CD4-positive, alpha-beta T cell treated with Interleukin-21 for 1 hour (primary cell): ENCODE data around the gene NWD2.
"Not testable (repeated sequence)": the region's sequence is repeated elsewhere in the genome, so short reads cannot be mapped to it uniquely, and the experiment has no call there.

Experiments
- DNase-seq: peaks from one replicate; pipeline ENCODE4 v3.0.0-alpha.2; 2020

Gene NWD2

GRCh38 chr4:37470245-37470644 is 225.7 kb downstream of the NWD2 start:
- DNase-seq: no peak

DNA sequence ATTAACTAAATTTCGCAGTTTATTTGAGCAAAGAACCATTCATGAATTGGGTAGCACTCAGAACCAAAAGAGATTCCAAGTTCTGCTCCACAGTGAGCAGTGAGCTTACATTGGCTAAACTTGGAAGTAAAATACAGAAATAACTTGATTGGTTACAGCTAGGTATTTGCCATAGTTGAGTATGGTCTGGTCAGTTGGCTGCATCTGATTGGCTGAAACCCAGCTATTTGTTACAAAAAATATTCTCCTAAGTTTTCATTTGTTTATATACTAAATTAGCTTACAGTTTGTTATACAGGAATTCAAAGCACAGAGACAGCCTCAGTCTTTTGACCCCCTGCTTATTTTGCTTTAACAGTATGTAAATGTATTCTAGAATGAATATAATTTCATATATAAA is 226.6 kb downstream of the NWD2 start:
- no peak for DNase-seq

DNA sequence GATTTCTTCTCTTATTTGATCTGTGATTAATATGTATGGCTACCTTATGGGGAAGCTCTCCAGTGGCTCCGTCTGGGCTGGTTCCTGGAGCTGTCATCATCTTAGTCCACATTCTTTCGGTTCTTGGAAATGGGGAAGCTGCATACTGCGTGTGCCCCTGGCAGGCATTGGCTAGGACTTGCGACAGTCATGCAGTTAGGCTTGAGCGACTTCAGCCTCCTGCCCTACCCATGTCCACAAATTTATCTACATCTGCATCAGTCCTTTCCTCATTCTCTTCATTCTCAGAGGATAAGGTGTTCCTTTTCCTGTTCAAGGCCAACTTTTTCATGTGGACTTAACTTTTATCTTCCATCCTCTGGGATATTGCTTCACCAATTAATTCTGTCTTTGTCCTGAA is 227.4 kb downstream of the NWD2 start:
- DNase-seq: no peak

- no peak for DNase-seq
Observed at GRCh38 chr4:37473807-37474206, 229.3 kb downstream of the NWD2 start.

DNA sequence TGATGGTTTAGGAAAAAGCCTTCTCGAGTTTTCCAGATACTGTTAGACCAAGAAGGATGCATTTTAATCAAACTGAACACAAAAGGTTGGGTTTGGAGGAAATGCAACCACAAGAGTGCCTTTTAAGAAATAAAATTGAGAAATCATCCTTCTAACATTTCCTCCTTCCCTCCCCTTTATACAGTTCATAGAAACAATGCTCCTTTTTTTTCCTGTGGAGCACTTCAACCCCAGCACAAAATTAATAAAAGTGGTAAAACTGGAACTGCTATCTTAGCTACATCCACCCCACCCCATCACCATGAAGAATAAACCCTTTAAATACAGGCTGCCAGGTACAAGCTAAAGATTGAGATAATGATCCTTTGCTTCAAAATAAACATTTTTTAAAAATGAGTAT is 230.5 kb downstream of the NWD2 start:
- no peak for DNase-seq

DNA sequence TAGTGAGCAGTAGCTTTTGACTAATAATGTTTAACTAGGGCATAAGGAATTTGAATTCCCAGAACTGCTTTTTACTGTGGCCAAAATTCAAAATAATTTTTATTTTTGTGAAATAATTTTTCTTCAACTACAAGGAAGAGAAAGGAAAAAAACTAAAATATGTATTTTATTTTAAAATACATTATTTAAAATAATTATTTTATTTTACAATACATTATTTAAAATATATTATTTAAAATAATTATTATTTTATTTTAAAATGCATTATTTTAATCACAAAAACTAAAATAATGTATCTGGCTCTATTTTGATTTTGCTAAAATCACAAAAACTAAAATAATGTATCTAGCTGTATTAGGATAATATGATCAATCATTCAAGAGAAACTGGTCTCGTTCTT is 231.2 kb downstream of the NWD2 start:
- no peak for DNase-seq

GRCh38 chr4:37476256-37476655 is 231.7 kb downstream of the NWD2 start:
- DNase-seq: no peak

DNA sequence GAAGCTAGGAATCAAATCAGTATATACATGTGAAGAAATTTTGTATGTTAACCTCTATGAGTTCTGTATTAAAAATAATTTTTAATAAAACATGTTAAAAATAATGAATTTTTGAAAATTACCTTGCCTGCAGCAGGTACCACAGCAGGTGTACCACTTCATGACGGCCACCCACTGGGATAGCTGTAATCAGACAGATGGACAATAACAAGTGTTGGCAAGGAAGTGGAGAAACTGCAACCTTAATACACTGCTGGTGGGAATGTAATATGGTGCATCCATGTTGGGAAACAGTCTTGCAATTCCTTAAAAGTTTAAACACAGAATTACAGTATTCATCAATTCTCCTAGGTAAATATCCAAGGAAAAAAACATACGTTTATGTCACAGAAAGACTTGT is 232.1 kb downstream of the NWD2 start:
- no peak for DNase-seq

DNA sequence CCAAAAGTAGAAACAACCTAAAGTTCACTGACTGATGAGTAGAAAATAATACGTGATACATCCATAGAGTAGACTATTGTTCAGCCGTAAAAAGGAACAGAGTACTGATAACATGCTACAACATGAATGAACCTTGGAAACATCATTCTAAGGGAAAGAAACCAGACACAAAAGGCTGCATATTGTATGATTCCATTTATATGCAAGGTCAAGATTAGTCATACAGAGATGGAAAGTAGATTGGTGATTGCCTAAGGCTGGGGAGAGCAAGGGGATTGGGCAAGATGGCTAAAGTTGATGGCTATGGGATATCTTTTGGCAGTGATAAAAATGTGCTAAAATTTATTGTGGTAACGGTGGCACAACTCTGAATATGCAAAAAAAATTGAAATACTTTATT is 232.6 kb downstream of the NWD2 start:
- no peak for DNase-seq

DNA sequence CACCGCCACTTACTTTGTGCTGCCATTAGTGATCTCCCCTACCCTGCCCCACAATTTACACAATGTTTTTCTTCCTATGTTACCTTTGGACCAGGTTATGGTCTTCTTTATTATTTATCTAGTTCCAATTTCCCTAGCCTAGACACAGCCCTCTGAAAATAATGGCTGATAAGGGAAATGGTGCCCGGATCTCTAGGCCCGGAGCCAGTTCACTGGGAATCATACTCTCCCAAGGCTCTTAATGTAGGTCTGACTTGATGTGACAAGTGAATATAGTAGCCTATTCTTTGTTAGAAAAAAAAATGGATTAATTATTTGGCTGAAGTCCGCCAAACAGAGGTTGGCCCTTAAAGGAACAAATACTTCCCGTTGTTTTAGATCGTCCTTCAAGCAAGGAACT is 233.6 kb downstream of the NWD2 start:
- DNase-seq: no peak

GRCh38 chr4:37480509-37480908 is 236.0 kb downstream of the NWD2 start:
- no peak for DNase-seq

DNA sequence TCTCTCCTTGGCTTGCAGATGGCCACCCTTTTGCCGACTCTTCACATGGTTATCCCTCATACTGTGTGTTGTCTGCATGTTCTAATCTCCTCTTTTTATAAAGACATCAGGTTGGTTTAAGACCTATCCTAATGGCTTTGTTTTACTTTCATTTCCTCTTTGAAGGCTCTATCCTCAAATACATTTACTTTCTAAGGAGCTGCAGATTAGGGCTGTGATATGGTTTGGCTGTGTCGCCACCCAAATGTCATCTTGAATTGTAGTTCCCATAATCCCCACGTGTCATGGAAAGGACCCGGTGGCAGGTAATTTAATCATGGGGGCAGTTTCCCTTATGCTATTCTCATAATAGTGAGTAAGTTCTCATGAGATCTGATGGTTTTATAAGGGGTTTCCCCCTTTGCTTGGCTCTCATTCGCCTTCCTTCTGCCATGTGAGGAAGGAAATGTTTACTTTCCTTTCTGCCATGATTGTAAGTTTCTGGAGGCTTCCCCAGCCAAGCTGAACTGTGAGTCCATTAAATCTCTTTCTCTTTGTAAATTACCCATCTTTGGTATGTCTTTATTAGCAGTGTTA is 237.1 kb downstream of the NWD2 start:
- no peak for DNase-seq

DNA sequence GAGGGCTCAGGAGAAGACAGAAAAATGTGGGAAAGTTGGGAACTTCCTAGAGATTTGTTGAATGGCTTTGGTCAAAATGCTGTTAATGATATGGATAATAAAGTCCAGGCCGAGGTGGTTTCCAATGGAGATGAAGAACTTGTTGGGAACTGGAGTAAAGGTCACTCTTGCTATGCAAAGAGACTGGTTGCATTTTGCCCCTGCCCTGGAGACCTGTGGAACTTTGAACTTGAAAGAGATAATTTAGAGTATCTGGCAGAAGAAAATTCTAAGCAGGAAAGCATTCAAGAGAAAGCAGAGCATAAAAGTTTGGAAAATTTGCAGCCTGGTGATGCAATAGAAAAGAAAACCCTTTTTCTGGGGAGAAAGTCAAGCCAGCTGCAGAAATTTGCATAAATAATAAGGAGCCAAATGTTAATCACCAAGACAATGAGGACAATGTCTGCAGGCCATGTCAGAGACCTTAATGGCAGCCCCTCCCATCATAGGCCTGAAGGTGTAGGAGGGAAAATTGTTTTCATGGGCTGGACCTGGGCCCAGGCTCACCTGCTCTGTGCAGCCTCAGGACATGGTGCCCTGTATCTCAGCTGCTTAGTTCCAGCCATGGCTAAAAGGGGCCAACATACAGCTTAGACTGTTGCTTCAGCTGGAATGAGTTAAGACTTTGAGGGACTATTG is 237.8 kb downstream of the NWD2 start:
- no peak for DNase-seq

- no peak for DNase-seq
Observed at GRCh38 chr4:37483610-37484009, 239.1 kb downstream of the NWD2 start.

- DNase-seq: no peak
Observed at GRCh38 chr4:37486166-37486565, 241.6 kb downstream of the NWD2 start.

GRCh38 chr4:37487668-37488067 is 243.1 kb downstream of the NWD2 start:
- DNase-seq: no peak

DNA sequence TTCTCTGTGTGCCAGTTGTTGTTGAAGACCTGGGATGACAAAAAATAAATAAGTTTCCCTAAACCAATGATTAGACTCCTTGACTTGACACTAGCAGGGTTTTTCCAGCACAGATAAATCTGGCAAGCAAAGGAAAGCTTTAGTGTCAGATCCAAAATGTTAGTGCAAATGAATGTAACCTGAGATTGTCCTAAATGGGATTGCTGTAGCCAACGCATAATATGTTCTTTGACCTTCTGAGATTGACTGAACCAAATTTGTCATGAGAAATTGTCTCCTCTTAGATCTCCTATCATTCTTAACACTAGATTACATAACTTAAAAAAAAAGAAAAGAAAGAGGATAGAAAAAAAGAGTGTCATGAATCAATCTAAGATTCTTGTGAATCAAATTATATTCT is 245.2 kb downstream of the NWD2 start:
- DNase-seq: no peak

- no peak for DNase-seq
Observed at GRCh38 chr4:37490391-37491347, 246.1 kb downstream of the NWD2 start.

- not testable (repeated sequence) for DNase-seq
Observed at GRCh38 chr4:37495353-37495752, 250.8 kb downstream of the NWD2 start.
